ENCODE data around the gene SKIC8.
A peak's percentile ranks its signal among the peaks of the same experiment; 100 is the strongest.

The SKIC8 gene

DNA sequence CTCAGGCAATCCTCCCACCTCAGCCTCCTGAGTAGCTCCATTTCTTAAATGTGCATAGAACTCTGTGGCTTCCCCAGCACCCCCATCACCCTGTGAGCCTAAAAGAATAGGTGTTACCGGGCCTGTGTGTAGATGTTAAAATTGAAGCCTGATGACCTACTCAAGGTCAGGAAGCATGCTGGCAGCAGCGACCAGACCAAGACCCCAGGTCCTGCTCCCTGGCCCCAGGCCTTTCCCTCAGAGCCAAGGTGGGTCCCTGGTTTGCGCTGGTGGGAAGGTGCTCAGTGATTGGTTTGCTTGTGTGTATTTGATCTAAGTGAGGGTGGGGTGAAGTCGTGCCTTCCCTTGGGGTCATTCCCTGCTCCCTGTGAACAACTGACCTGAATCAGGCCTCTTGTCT, 22.4 kb upstream of the SKIC8 start:
- FAIRE-seq, result no peak

GRCh38 chr15:78321041-78321570, 21.7 kb upstream of the SKIC8 start:
- no peak for FAIRE-seq

- no peak for FAIRE-seq
These were observed 20.8 kb upstream of the SKIC8 start for GRCh38 chr15:78320183-78320582.

GRCh38 chr15:78319588-78319987, 20.2 kb upstream of the SKIC8 start:
- FAIRE-seq, result no peak

- FAIRE-seq, result no peak
These were observed 17.9 kb upstream of the SKIC8 start for GRCh38 chr15:78317145-78317836.

DNA sequence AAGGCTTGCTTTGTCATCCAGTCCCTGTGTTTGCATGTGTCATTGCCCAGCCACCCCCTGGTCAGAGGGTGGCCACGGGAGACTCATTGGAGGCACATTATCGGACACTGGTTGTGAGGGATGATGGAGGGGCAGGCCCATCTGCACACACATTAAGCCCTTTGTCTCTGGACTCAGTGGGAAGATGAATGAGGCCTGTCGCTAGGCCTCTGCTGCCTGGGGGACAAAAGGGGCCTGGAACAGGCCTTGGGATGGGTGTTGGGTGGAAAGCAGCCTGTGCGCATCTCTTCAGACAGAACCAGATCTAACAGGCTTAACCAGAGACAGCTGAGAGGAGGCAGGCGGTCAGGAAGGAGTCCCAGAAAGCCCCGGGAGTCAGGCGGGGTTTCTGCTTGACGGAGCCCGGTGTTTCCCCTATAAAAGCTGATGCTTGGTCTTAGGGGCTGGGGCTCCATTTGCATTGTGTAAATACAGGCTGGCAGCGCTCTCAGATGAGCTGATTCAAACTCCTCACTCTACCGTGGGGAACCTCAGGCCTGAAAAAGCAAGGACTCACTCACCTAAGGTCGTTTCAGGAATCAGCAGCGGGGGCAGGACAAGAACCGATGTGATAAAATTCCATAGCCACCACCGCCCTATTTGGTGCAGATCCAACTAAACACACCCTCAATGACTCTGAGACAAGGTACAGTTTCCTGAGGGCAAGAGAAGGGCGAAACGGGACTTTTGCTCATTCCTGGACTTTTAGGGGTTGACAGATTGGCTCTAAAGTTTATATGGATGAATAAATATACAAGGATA, 17.1 kb upstream of the SKIC8 start:
- no peak for FAIRE-seq

GRCh38 chr15:78315686-78316282, 16.4 kb upstream of the SKIC8 start:
- no peak for FAIRE-seq

DNA sequence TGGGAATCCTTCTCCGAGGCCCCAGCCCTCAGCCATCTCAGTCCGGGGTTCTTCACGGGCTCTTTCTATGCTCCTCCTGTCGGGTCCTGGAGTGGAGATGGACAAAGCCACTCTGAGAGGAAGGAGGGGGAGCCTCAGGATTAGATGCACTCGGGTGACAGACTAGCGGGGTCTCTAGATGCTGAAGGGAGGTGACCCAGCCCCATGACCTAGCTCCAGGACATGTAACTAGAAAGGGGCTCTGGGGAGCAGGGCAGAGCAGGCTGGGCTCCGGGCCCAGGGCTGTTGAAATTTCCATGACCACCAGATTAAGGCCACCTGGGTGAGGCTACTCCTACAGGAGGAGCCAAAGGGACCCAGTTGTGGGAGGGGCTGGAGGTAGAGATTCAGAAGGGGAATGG, 14.8 kb upstream of the SKIC8 start:
- no peak for FAIRE-seq

- no peak for FAIRE-seq
These were observed 14.0 kb upstream of the SKIC8 start for GRCh38 chr15:78313383-78313782.

- FAIRE-seq, result no peak
These were observed 13.5 kb upstream of the SKIC8 start for GRCh38 chr15:78312957-78313356.

GRCh38 chr15:78312536-78312935, 13.1 kb upstream of the SKIC8 start:
- FAIRE-seq, result no peak

DNA sequence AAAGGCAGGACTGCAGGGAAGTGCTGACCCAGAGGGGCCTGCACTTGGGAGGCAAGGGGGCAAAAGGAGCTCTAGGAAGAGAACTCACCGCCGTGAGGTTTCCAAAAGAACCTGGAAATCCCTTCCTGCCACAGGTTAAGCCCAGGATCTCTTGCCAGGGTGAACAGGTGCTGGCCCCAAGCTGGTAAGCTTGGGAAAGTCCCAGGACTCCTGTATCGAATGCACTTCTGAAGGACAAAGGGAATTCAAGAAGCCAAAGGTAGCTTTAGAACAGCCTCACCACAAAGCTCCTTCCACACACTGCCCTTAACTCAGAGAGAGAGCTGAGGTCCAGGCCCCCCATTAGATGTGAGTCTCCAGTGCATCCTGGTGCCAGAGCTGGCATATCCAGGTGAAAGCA, 11.9 kb upstream of the SKIC8 start:
- FAIRE-seq, result no peak

GRCh38 chr15:78308422-78309032, 9.1 kb upstream of the SKIC8 start:
- peak; percentile 50 for FAIRE-seq

DNA sequence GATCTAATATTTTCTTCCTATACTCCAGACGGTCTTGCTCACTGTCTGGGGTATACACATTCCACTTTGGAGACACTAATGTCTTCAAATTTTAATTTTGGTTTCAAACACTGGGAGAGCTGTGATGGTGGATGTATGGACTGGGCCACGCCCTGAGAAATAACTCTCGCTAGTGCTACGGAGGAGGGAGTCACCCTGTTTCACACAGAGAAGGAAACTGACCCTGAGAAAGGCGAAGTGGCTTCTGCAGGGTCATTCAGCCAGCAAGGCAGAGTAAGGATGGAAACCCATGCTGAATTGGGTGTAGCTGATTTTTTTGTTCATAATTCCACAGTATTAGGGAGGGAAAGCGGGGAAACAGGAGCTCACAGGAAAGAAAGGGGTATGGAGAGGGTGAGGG, 8.6 kb upstream of the SKIC8 start:
- no peak for FAIRE-seq

DNA sequence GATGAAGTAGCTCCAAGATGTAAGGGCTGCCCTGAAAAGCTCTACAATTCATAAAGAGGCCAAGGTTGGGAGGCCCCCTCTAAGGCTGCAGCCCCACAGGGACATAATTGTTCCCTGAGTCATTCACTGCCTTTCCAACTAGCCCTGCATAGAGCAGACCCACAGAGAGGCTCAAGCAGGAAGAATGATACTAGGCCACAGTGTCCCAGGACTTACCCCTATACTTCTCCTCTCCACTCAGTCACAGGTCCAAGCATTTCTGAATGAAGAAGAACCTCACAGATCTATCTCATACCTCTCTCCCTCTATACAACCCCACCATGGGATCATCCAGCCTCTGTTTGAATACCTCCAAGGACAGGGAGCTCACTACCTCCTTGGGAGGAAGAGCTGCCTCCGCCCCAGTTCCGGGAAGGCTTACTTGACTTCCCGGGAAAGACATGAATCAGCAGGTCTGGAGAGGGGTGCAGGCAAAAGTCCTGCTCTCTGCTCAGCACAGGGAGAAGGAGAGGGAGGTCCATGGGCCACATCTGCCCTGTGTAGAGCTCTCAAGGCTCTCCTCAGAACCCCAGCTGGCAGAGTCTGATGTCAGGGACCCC, 6.9 kb upstream of the SKIC8 start:
- FAIRE-seq, result peak; percentile 98

GRCh38 chr15:78304216-78305066, 5.0 kb upstream of the SKIC8 start:
- FAIRE-seq, result peak; percentile 89

GRCh38 chr15:78302579-78303312, 3.3 kb upstream of the SKIC8 start:
- peak; percentile 94 for FAIRE-seq

DNA sequence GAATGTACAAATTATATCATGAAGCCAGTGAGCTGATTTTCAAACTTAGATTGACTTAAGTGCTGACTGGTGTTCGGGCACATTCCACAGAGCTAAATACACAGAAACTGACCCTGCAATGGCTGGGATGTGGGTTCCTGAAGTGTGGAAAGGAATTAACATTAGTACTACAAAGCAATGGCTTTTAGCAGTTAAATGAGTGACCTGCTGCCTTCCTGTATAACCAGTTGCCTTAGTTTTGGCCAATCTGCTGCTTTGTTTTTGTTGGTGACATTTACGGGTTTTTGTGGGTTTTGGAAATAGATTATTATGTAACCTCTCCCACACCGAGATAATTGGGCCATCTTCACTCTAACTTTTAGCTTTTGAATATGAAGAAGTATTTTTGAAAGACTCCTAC, 2.4 kb upstream of the SKIC8 start:
- peak; percentile 94 for FAIRE-seq

DNA sequence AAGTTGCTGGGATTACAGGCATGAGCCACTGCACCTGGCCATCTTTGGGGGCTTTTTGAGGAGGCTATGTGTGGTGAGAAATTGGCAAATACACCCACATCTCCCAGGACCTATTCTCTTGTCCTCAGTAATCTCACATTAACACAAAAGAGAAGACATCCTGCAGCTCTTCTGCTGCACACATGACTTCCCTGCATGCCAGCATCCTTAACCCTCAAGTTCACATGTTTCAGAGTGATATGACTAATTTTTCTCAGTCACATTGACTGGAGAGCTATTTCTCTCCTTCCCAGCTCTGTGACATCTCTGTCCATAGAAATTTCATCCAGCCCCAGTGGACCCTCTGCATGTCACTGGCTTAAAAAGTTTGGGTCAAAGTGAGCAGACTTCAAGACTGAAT, 1.9 kb upstream of the SKIC8 start:
- FAIRE-seq, result no peak

- FAIRE-seq, result no peak
These were observed 7.2 kb downstream of the SKIC8 start for GRCh38 chr15:78292219-78292618.

- FAIRE-seq, result no peak
These were observed 7.7 kb downstream of the SKIC8 start for GRCh38 chr15:78291698-78292097.

Data from G401.6 (cell line).